Fibroblast of skin of scalp (primary cell): ENCODE data around the gene FBXO21.
"Not testable (repeated sequence)": the region's sequence is repeated elsewhere in the genome, so short reads cannot be mapped to it uniquely, and the experiment has no call there.

Experiments
- DNase-seq: peaks from one replicate; pipeline ENCODE4 v3.0.0-alpha.2; 2013

The FBXO21 gene

DNA sequence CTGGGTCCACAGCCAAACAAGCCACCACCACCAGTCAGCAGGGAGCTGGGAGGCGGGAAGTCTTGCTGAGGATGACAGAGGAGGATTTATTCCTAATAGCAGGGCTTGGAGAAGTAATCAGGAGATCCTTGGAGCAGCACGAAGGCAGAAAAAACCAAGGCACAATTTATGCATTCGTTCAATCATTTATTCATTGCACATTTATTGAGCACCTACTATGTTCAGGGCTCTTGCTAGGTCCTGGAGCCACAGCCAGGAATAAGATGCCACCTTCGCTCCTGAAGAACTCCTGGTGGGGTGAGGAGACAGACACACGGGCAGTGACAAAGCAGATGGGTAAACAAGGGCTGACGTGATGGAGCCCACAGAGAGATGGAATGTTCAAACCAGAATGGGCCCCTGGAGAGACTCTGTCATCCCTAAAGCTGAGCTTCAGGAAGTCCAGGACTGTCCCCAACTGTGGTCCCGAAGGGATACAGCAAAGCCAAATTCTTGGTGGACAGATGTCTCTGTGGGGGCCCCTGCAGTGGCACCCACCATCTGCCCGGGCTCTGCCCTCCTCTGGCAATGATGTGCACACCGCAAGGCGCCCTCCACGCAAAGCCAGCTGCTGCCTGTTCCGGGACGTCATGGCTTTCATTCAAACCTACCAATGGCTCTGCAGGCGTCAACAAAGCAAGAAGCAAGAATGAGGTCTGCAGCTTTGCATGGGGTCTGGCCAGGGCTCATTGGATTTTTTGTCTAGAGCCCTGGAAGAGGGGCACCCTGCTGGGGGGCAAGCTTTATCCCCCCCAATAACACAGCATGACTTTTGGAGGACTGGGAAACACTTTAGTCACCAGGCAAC, 88.1 kb downstream of the FBXO21 start:
- no peak for DNase-seq

DNA sequence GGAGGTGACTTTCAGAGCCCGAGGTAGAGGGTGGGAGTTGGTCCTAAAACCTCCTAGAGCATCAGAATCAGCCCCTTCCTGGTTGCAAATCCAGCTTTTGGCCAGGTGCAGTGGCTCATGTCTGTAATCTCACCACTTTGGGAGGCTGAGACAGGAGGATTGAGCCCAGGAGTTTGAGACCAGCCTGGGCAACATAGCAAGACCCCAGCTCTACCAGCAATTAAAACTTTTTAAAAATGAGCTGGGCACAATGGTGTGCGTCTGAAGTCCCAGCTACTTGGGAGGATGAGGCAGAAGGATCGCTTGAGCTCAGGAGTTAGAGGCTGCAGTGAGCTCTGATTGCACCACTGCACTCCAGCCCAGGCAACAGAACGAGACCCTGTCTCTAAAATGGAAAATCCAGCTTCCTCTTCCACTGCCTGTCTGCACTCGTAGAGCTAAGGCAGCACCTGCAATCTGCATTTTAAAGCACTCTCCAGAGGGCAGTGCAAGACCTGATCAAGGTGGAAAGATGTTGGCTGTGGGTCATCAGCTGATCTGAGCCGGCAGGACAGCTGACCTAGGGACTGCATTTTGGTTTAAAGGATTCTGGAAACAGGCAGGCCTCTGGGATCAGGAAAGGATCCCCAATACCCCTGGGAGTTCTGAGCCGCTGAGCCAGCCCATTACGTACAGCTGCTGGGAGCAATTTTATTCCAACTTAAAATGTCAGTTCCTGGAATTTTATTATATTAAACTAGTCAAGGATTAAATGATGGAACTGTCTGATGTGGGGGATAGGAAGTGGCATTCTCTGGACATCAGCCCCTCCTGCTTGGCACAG, 89.2 kb downstream of the FBXO21 start:
- no peak for DNase-seq

DNA sequence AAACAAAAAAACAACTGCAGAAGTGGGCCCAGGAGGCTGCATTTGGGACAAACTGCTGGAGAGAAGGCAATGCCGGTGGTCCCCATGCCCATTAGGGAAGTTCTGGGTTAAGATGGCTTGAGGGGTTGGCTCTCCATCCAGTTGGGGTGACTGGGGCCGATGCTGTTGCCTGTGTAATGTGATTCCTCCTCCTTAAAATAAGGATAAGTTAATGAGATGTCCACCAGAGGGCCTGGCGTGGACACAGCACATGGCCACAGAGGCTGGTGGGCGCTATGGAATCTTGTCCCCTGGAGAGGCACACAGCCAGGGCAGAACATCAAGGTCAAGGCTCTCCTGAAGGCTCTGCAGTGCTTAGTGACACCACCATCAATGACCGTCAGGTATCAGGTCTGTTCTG, 90.0 kb downstream of the FBXO21 start:
- DNase-seq, result no peak

DNA sequence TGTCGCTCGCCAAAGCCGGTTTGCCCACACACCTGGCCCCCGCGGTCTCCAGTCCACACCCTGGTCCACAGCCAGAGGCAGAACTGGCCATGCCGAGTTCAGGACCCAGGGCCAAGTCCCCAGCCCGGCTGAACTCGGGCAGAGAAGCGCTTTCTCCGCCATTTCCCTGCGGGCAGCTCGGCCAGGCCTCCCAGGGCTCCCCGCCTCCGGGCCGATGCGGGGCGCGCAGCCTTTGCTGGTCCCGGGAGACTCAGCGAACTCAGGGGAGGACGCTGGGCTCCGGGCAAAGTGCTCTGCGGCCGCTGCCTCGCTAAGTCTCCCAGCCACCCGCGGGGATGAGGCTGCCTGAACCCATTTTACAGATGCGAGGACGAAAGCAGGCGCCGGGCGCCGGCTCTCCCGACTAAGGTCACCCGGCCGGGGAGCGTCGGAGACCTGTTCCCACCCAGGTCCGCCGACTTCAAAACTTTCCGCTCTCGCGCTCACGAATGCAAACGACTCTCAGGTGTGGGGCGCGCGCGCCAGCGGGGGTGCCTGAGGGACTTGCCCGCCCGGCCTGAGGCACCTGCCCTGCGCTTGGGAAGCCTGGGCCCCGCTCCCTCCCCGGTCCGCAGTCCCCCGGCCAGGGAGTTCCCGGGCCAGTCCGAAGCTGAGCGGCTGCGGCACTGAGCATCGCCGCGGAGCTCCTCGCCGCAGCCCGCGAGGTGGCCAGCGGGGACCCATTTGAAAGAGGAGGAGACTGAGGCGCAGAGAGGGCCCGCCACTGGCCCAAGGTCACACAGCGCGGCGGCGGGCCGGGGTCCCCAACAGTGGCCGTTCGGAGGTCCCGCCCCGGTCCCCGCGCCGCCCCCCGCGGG, 91.7 kb downstream of the FBXO21 start:
- DNase-seq, result no peak

DNA sequence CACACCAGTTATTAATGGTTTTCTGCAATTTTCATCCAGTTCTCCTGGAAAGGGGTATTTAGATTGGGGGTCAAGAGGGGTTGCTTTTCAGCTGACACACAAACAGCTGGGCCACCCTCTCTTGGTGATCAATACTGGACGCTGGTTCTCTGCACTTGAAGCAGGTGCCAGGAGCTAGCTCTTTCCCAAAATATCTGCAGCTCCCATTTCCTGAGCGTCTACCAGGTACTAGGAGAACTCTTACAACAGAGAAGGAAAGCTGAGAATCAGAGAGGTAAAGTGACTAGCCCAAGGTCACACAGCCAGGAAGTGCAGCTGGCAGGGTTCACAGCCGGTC, 92.3 kb downstream of the FBXO21 start:
- DNase-seq, result no peak

DNA sequence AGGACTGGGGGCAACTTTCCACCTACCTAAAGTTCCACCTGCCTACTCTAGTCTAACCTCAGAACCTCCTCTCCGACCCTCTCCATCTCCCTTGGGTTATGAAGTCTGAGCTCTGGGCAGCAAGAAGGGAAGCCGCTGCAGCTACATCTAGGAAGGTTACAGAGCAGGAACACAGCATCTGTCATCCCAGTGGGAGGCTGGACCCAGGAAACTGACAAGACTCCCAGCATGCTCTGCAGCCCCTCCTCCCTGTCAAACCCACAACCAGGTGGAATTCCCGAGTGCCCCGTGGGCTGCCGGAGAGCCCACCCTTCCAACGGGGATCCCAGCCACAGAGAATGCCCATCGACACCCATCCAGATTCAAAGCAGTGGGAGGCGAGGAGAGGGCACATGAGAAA, 93.1 kb downstream of the FBXO21 start:
- DNase-seq, result no peak

DNA sequence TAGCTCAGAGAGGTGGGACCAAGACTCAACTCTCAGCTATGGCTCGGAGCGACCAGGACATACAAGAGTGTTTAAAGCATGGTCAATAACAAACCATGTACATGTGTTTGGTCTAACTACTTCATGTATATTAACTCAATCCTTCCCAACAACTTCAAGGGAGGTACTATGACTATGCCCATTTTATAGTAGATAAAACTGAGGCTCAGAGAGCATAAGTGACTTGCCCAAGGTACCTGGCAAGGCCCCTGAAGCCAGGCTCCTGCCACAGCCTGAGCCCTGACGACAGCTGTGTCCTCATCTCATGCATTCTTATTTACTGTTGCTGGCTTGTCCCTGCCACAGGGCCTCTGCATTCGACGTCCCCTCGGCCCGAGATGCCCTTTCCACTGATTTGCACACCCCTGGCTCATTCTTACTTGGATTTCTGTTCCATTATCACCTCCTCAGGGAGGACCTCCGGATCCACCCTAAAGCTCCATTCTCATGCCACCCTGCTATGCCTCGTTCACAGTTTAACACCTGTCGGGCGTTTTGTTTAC, 93.7 kb downstream of the FBXO21 start:
- no peak for DNase-seq

DNA sequence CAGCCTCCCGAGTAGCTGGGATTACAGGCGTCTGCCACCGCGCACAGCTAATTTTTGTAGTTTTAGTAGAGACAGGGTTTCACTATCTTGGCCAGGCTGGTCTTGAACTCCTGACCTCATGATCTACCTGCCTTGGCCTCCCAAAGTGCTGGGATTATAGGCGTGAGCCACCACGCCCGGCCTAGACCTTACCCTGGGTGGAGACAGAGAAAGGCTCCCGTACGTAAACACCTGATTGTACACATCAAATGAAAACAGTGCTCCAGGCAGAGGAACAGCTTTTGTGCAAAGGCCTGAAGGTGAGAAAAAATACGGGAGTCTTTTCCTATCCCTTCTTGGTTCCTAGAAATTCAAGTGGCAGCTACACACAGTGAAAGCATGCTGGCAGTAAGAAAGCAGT, 95.1 kb downstream of the FBXO21 start:
- DNase-seq, result not testable (repeated sequence)

DNA sequence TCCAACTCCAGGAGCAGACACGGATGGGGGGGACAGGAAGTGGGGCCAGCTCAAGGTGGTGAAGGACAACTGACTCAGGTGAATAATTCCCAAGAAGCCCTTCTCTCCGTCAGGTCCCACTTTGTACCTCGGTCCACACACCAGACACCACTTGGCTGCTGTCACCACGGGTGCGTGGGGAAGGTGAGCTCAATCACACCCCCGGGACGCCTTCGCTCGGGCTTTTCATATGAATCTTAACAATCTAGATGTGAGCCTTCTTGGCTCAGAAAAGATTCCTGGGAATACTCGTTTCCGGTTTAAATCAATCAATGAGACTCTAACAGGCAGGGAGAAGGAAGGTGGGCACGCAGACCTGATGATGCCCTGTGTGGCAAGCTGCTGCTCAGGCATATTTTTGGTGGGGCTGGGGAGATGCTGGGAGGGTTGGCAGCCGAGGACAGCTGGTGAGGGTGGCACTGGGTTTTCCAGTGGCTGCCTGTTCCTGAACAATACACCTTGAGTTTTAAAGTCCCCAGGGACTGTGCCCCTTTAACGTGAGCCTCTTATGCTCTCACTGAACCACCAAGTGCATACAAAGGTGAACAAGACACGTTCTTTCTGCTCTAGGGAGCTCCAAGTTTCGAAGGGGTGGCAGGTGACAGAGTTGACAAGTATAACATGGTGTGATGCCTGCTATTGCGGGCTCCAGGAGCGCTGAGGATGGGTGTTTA, 96.2 kb downstream of the FBXO21 start:
- no peak for DNase-seq

DNA sequence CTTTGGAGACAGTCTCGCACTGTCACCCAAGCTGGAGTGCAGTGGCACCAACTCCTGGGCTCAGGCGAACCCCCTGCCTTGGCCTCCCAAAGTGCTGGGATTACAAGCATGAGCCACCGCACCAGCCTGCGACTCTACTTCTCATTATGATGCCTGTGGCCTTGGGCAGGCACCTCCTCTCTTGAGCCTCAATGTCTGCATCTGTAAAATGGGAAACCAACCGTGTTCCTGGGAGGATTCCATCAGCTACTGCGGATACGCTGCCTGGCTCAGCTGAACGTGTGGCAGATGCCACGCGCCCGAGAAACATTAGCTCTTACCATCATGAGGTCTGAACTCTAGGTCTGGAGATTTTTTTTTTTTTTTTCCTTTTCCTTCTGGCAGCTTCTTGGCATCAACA, 96.8 kb downstream of the FBXO21 start:
- DNase-seq, result no peak

DNA sequence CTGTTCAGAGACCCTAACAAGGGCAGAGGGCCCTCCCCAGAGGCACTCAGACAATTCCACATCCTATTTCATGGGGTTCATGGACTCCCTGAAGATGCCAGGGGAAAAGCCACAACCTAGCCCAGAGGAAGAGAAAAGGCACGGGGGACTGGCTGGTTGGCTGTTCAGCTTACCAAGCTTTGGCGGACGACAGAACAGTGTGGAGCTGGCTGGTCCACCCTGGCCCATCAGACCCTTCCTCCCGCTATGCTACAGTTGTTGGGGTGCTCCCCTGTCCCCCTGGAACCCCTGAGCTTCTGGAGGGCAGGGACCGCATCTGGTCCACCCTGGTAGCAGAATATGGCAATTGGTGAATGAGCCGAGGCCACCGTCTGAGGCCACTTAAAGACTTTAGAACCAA, 97.4 kb downstream of the FBXO21 start:
- no peak for DNase-seq

DNA sequence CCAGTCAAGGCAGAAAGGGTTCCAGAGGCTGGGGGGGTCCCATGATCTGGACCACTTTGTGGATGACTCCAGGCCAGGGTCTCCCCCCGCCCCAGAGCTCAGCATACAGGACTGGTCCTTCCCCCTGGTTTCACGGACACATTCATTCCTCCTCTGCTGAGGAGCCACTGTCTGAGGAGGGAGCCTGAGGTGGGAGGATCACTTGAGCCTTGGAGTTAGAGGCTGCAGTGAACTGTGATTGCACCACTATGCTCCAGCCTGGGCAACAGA, 97.8 kb downstream of the FBXO21 start:
- no peak for DNase-seq
